GM12873 (cell line): Measurements from ENCODE around the gene PADI6.

Source experiments
- CTCF ChIP-seq: IDR thresholded peaks from 2 replicates; pipeline ENCODE4 v1.5.1; 2012; ENCODE audit warnings: low read depth, mild to moderate bottlenecking, moderate library complexity, low read length, control low read depth; ENCODE audit not compliant: insufficient read depth; ENCODE audit errors: missing control alignments

PADI6 gene

GRCh38 chr1:17371896-17372295 is at the start of gene PADI6:
Gene PADI6 (plus strand): TSS chr1:17372196. CDS start chr1:17372246, 50 bp downstream.
- TF ChIP-seq CTCF = no peak

GRCh38 chr1:17328855-17329254 is 43.1 kb upstream of the PADI6 start:
- no peak for TF ChIP-seq CTCF

- TF ChIP-seq CTCF = no peak
Measured at GRCh38 chr1:17329610-17330009, 42.4 kb upstream of the PADI6 start.

- no peak for TF ChIP-seq CTCF
Measured at GRCh38 chr1:17330856-17331255, 41.1 kb upstream of the PADI6 start.

GRCh38 chr1:17333081-17333480 is 38.9 kb upstream of the PADI6 start:
- no peak for TF ChIP-seq CTCF

GRCh38 chr1:17335821-17336710 is 35.9 kb upstream of the PADI6 start:
- TF ChIP-seq CTCF = peak; percentile 82

GRCh38 chr1:17338706-17339493 is 33.1 kb upstream of the PADI6 start:
- no peak for TF ChIP-seq CTCF
